Measurements from ENCODE around the gene VKORC1L1. TPM values are rescaled to one million over a fixed set of nuclear protein-coding genes. Genes with fewer than 3 reads are reported as not detected.
"Not testable (repeated sequence)": the region's sequence is repeated elsewhere in the genome, so short reads cannot be mapped to it uniquely, and the experiment has no call there.

Gene VKORC1L1
- total and polyA plus RNA-seq, 9 of the 15 experiments (the other 6 are each of a cell fraction or from before 2014, with no cell fraction given): 6.8 to 36.5 (median 19.3) TPM

DNA sequence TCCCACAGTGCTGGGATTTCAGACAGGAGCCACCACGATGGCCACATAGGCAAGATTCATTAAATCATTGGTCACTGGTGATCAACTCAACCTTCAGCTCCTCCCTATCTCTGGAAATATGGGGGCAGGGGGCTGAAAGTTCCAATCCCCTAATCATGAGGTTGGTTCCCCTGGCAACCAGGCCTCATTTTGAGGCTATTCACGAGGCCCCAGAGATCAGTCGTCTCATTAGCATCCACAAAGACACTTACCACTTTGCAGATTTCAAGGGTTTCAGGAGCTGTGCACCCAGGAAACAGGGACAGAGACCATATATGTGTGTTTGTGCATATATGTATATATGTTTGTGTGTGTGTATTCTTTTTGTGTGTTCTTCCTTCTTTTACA, 116.8 kb downstream of the VKORC1L1 start:
- Histone ChIP-seq H4K20me1 (replicated peaks; ENCODE audit: control insufficient read depth, insufficient read depth, low read length) (no peaks in the 10 kb centered on the region), H3K4me3 (no peak overlapping the region), H3K9ac (ENCODE audit: insufficient read depth in 1 of 2, low read depth in 2 of 2, low read length in 2 of 2) (no peak overlapping the region), H3K27ac (ENCODE audit: extremely low read depth, low read depth, low read length) (no peak overlapping the region), H3K79me2 (ENCODE audit: control insufficient read depth, insufficient read depth, low read length) (no peaks in the 10 kb centered on the region), H3K4me1 (replicated peaks in 1 of 2; ENCODE audit: control insufficient read depth in 2 of 2, insufficient read depth in 2 of 2, low read length in 2 of 2) (peaks cover 0 to 5% of the 10 kb centered on the region in 2 experiments; a peak in 2 of 5 replicates), H3K9me1 (ENCODE audit: control insufficient read depth, insufficient read depth, low read length) (no peaks in the 10 kb centered on the region), H3K36me3 (ENCODE audit: control insufficient read depth, insufficient read depth, low read length) (no peaks in the 10 kb centered on the region), H3K4me2 (ENCODE audit: insufficient read depth, low read length) (no peak overlapping the region), H3K9me3 (replicated peaks; ENCODE audit: control insufficient read depth, insufficient read depth, low read depth, low read length) (no peaks in the 10 kb centered on the region), H2AFZ (ENCODE audit: low read depth, low read length) (no peak overlapping the region), H3K27me3 (ENCODE audit: control insufficient read depth in 2 of 2, insufficient read depth in 2 of 2, low read length in 2 of 2) (no peaks in the 10 kb centered on the region)
- ChIA-PET POLR2A (interaction anchor here (0.7 to 1.0 kb wide), 3 partner anchors 9 to 1363 kb away, joined by 3 read pairs; no protein-coding TSS in a partner anchor), CTCF (ENCODE audit: low intra/inter-chr PET ratio) (no interaction called here)
- DNase-seq (ENCODE audit: extremely low read depth in 1 of 4, low spot score in 3 of 4) (no peak), FAIRE-seq (no peak), ATAC-seq (no peak)
- BruUV-seq (replicated peaks): no TSS peak
- in situ Hi-C loops (cut with MboI) (no loop called here), intact Hi-C loops (cut with micrococcal nuclease) (no loop called here)
- WGBS (ENCODE audit: insufficient coverage, low coverage, missing lambda C conversion rate): 31% methylated on average over 3 of the region's 3 CpGs
- TF ChIP-seq ZNF445 (CRISPR knock-in tag; IDR thresholded peaks at IDR 0.05; ENCODE audit: low read depth): no peak
- TF ChIP-seq RFX7 (CRISPR knock-in tag; IDR thresholded peaks at IDR 0.05): no peak
- TF ChIP-seq KHSRP (IDR thresholded peaks at IDR 0.05): no peak
- TF ChIP-seq STAG1 (CRISPR knock-in tag; IDR thresholded peaks at IDR 0.05; ENCODE audit: borderline replicate concordance): no peak
- TF ChIP-seq RFX1 (IDR thresholded peaks at IDR 0.05): peak; percentile 32; the same call in 1 of the 2 replicates
- no peak for TF ChIP-seq TRIM24 (IDR thresholded peaks at IDR 0.05)
- no peak for TF ChIP-seq PHF8 (IDR thresholded peaks at IDR 0.05; ENCODE audit: borderline replicate concordance, low read length)

DNA sequence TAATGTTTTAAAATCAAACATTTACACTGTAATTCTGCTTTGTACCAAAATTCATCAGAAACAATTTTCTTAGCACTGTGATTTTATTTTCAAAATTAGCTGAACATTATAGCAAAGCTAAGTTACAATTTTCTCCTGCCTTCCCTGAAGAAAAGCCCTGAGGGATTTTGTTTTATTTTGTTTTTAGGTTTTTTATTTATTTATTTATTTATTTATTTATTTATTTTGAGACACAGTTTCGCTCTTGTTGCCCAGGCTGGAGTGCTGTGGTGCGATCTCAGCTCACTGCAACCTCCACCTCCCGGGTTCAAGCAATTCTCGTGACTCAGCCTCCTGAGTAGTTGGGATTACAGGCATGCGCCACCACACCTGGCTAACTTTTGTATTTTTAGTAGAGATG, 119.0 kb downstream of the VKORC1L1 start:
- H3K27me3 ChIP-seq (ENCODE audit: control insufficient read depth in 2 of 2, insufficient read depth in 2 of 2, low read length in 2 of 2); POLR2A ChIA-PET; intact Hi-C loops (cut with micrococcal nuclease); H3K9ac ChIP-seq (ENCODE audit: insufficient read depth in 1 of 2, low read depth in 2 of 2, low read length in 2 of 2); BruUV-seq (replicated peaks); in situ Hi-C loops (cut with MboI); H3K27ac ChIP-seq (ENCODE audit: extremely low read depth, low read depth, low read length); ATAC-seq; FAIRE-seq; H3K9me3 ChIP-seq (replicated peaks; ENCODE audit: control insufficient read depth, insufficient read depth, low read depth, low read length); H3K36me3 ChIP-seq (ENCODE audit: control insufficient read depth, insufficient read depth, low read length); H3K4me3 ChIP-seq; DNase-seq (ENCODE audit: extremely low read depth in 1 of 4, low spot score in 3 of 4); H3K79me2 ChIP-seq (ENCODE audit: control insufficient read depth, insufficient read depth, low read length); H3K9me1 ChIP-seq (ENCODE audit: control insufficient read depth, insufficient read depth, low read length); H4K20me1 ChIP-seq (replicated peaks; ENCODE audit: control insufficient read depth, insufficient read depth, low read length); H3K4me2 ChIP-seq (ENCODE audit: insufficient read depth, low read length); H2AFZ ChIP-seq (ENCODE audit: low read depth, low read length); H3K4me1 ChIP-seq (replicated peaks in 1 of 2; ENCODE audit: control insufficient read depth in 2 of 2, insufficient read depth in 2 of 2, low read length in 2 of 2); CTCF ChIA-PET (ENCODE audit: low intra/inter-chr PET ratio): not testable (repeated sequence)
- 34% methylated on average over 5 of the region's 5 CpGs for WGBS (ENCODE audit: insufficient coverage, low coverage, missing lambda C conversion rate)
